ENCODE data around the gene AMIGO3. TPM values are rescaled to one million over a fixed set of nuclear protein-coding genes. Genes with fewer than 3 reads are reported as not detected.

The AMIGO3 gene
- total RNA-seq, 1 donor from 2014 or later = 0.35 TPM

DNA sequence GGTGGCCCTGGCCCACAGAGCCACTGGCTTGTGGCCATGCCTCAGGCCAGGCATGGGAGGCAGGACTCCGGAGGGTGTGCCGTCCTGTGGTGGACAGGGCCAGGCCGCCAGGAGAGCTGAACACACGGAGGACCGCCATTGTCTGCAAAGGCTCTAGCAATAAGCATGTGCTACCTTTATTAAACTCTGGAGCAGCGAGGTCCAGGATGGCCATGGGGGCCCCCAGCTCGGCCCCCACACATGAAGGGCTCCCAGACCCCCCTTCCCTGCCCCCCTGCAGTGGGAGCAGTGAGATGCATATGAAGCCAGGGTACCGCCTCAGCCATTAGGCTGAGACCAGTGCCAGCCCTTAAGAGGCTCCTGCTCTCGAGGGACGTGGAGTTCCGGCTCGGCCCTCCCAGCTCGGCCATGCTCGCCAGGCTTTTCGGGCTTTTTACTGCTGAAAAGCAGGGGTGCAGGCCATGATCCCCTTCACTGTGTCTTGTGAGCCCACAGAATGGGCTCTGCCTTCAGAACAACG lies 2.7 kb downstream of the AMIGO3 start:
- no peaks in the 10 kb centered on the region for H3K36me3 Mint-ChIP-seq (ENCODE audit: low read depth)
- no peaks in the 10 kb centered on the region for H3K9me3 Mint-ChIP-seq (ENCODE audit: low read depth)
- TF ChIP-seq, protein P1, sequence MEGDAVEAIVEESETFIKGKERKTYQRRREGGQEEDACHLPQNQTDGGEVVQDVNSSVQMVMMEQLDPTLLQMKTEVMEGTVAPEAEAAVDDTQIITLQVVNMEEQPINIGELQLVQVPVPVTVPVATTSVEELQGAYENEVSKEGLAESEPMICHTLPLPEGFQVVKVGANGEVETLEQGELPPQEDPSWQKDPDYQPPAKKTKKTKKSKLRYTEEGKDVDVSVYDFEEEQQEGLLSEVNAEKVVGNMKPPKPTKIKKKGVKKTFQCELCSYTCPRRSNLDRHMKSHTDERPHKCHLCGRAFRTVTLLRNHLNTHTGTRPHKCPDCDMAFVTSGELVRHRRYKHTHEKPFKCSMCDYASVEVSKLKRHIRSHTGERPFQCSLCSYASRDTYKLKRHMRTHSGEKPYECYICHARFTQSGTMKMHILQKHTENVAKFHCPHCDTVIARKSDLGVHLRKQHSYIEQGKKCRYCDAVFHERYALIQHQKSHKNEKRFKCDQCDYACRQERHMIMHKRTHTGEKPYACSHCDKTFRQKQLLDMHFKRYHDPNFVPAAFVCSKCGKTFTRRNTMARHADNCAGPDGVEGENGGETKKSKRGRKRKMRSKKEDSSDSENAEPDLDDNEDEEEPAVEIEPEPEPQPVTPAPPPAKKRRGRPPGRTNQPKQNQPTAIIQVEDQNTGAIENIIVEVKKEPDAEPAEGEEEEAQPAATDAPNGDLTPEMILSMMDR (IDR thresholded peaks at IDR 0.05) = no peak
- H3K27ac Mint-ChIP-seq (ENCODE audit: unreplicated experiment) = no peak overlapping the region
- no peak for DNase-seq (ENCODE audit: low spot score)
- H3K4me1 Mint-ChIP-seq (ENCODE audit: low read depth) = peaks cover 28% of the 10 kb centered on the region
- no peak overlapping the region for H3K4me3 Mint-ChIP-seq (ENCODE audit: unreplicated experiment)
- H3K27me3 Mint-ChIP-seq (ENCODE audit: low read depth) = no peaks in the 10 kb centered on the region

DNA sequence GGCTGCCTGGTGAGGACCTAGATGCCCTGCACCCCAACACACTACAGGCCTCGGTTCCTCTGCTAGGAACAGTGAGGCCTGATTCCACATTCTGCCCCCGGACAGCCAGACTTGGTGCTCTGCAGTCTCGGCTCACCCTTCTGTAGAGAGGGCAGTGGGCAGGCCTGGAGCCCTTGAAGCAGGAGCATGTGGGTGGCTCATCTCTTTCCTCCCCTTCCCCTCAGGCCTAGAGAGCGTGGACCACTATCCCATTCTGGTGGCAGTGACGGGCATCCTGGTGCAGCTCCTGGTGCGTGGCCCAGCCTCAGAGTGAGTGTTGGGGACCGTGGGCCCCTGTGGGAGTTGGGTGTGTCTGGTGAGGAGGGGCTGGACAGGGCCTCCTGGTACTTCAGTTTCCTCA lies 3.3 kb downstream of the AMIGO3 start:
- TF ChIP-seq, protein P1 (IDR thresholded peaks at IDR 0.05) = no peak
- no peak overlapping the region for H3K4me3 Mint-ChIP-seq (ENCODE audit: unreplicated experiment)
- no peaks in the 10 kb centered on the region for H3K9me3 Mint-ChIP-seq (ENCODE audit: low read depth)
- no peaks in the 10 kb centered on the region for H3K27me3 Mint-ChIP-seq (ENCODE audit: low read depth)
- H3K36me3 Mint-ChIP-seq (ENCODE audit: low read depth) = peaks cover 1% of the 10 kb centered on the region
- no peak overlapping the region for H3K27ac Mint-ChIP-seq (ENCODE audit: unreplicated experiment)
- peaks cover 25% of the 10 kb centered on the region for H3K4me1 Mint-ChIP-seq (ENCODE audit: low read depth)
- no peak for DNase-seq (ENCODE audit: low spot score)

DNA sequence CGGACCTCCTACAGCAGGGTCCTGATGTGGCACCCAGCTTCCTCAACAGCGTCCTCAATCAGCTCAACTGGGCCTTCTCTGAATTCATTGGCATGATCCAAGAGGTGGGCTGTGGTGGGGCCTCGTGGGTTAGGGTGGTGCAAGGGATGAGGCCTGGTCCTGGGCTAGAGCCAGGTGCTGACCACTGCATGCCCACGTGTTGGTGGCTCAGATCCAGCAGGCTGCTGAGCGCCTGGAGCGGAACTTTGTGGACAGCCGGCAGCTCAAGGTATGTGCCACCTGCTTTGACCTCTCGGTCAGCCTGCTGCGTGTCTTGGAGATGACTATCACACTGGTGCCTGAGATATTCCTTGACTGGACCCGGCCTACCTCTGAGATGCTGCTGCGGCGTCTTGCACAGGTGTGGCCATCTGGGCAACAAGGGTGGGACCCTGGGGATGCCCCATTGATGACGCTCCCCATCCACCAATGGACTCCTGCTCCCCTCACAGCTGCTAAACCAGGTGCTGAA lies 3.8 kb downstream of the AMIGO3 start:
- TF ChIP-seq, protein P1 (IDR thresholded peaks at IDR 0.05) = no peak
- Mint-ChIP-seq H3K4me3 (ENCODE audit: unreplicated experiment) (no peak overlapping the region), H3K4me1 (ENCODE audit: low read depth) (peaks cover 20% of the 10 kb centered on the region), H3K27me3 (ENCODE audit: low read depth) (no peaks in the 10 kb centered on the region), H3K27ac (ENCODE audit: unreplicated experiment) (no peak overlapping the region), H3K36me3 (ENCODE audit: low read depth) (peaks cover 2% of the 10 kb centered on the region), H3K9me3 (ENCODE audit: low read depth) (no peaks in the 10 kb centered on the region)
- no peak for DNase-seq (ENCODE audit: low spot score)

DNA sequence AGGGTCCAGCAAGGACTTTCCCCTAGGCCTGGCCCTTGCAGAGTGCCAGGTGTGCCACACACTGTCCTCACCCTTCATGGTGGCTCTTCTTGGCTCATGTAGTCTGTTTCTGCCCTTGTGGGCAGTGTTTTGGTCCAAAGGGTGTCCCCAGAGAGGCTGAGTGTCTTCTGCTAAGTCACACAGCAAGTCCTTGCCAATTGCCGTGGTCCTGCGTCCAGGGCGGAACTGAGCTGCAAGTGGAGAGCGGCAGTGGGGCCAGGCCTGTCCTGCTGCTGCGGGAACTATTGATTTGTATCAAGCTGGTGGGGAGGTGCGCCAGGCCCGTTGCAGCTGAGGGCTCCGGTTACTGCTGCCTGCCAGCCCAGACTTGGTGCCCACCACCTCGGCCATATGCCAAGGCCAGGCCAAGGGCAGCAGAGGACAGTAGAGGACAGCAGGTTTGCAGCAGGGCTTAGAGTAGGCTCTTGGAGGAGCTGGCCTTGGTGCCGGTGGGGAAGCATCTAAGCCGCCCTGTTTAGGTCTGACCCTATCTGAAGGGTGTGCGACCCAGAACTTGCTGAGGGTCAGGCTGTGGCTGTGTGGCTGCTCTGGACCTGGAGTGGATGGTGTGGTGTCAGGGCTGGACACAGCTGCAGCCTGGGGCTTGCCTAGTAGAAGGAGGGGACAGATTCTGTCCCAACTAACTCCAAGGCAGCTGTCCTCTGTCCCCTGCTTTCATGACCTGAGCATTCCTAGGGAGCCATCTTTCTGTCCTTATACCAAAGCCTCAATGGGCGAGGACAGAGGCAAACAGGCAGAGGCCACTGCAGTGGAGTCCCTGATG lies 4.5 kb downstream of the AMIGO3 start:
- TF ChIP-seq, protein P1 (IDR thresholded peaks at IDR 0.05) = no peak
- H3K4me1 Mint-ChIP-seq (ENCODE audit: low read depth) = peaks cover 16% of the 10 kb centered on the region
- peaks cover 2% of the 10 kb centered on the region for H3K36me3 Mint-ChIP-seq (ENCODE audit: low read depth)
- no peak overlapping the region for H3K27ac Mint-ChIP-seq (ENCODE audit: unreplicated experiment)
- no peak for DNase-seq (ENCODE audit: low spot score)
- H3K9me3 Mint-ChIP-seq (ENCODE audit: low read depth) = no peaks in the 10 kb centered on the region
- H3K4me3 Mint-ChIP-seq (ENCODE audit: unreplicated experiment) = no peak overlapping the region
- H3K27me3 Mint-ChIP-seq (ENCODE audit: low read depth) = no peaks in the 10 kb centered on the region

DNA sequence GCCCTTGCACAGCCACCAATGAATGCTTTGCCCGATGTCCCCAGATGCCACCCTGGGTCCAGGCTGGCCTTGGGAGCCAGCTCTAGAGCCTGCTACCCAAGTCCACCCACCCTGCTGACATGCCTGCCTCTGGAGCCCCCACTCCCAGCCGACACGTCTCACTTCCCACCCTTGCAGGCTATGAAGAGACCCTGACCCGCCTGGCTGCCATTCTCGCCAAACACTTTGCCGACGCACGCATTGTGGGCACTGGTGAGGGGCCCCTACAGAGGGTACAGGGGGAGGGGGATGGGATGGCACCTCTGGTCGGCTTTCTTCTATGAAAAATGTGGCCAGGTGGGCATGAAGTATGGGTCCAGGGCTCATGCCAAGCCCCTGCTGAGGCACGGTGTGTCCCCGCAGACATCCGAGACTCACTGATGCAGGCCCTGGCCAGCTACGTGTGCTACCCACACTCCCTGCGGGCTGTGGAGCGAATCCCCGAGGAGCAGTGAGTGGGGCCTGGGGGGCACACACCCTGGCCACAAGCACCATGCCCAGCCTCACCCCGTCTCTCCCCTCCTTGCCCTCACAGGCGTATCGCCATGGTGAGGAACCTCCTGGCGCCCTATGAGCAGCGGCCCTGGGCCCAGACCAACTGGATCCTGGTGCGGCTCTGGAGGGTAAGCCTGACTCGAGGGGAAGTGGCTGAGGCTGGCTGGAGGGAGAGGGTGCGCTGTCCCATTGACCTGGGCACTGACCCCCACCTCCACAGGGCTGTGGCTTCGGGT lies 6.0 kb downstream of the AMIGO3 start:
- H3K9me3 Mint-ChIP-seq (ENCODE audit: low read depth) = no peaks in the 10 kb centered on the region
- H3K4me1 Mint-ChIP-seq (ENCODE audit: low read depth) = peaks cover 1% of the 10 kb centered on the region
- peak; percentile 87 for DNase-seq (ENCODE audit: low spot score)
- H3K36me3 Mint-ChIP-seq (ENCODE audit: low read depth) = peaks cover 2% of the 10 kb centered on the region
- no peaks in the 10 kb centered on the region for H3K27me3 Mint-ChIP-seq (ENCODE audit: low read depth)
- H3K27ac Mint-ChIP-seq (ENCODE audit: unreplicated experiment) = no peak overlapping the region
- TF ChIP-seq, protein P1 (IDR thresholded peaks at IDR 0.05) = no peak
- H3K4me3 Mint-ChIP-seq (ENCODE audit: unreplicated experiment) = no peak overlapping the region

All from chondrocyte (in vitro differentiated cells).